ENCODE measurements around the gene ST6GAL2. TPM values are rescaled to one million over a fixed set of nuclear protein-coding genes. Genes with fewer than 3 reads are reported as not detected.

ST6GAL2 gene
- total and polyA plus RNA-seq, 2 experiments from 2014 or later, result 13.4 to 25.7 TPM

GRCh38 chr2:106931717-106932335 is 45.9 kb upstream of the ST6GAL2 start:
- Histone ChIP-seq H3K36me3 (ENCODE audit: insufficient read depth) (no peaks in the 10 kb centered on the region), H3K4me3 (no peak overlapping the region), H4K20me1 (replicated peaks; ENCODE audit: insufficient read depth) (no peaks in the 10 kb centered on the region), H3K9me2 (ENCODE audit: insufficient read depth) (no peaks in the 10 kb centered on the region), H3K4me1 (ENCODE audit: insufficient read depth) (no peaks in the 10 kb centered on the region), H3F3A (replicated peaks; ENCODE audit: low read depth) (no peaks in the 10 kb centered on the region), H3K79me2 (replicated peaks; ENCODE audit: insufficient read depth) (no peaks in the 10 kb centered on the region), H2AFZ (no peak overlapping the region), H3K4me2 (no peak overlapping the region), H3K27me3 (ENCODE audit: insufficient read depth) (no peaks in the 10 kb centered on the region), H3K27ac (ENCODE audit: low read depth) (no peak overlapping the region)
- H3K36me3 Mint-ChIP-seq (ENCODE audit: low read depth), result peaks cover 5% of the 10 kb centered on the region; the same call in 2 of the 3 replicates
- H3K4me1 Mint-ChIP-seq, result no peaks in the 10 kb centered on the region; the same call in 2 of the 3 replicates
- H3K27ac Mint-ChIP-seq, result no peak overlapping the region
- peaks cover 12% of the 10 kb centered on the region for H3K9me3 Mint-ChIP-seq
- no peak for DNase-seq (ENCODE audit: low spot score)
- no peak overlapping the region for H3K4me3 Mint-ChIP-seq
- no peak for TF ChIP-seq ZNF462 (CRISPR knock-in tag; IDR thresholded peaks at IDR 0.05)
- no peak for TF ChIP-seq CREB1 (CRISPR knock-in tag; IDR thresholded peaks at IDR 0.05; ENCODE audit: low read depth)
- TF ChIP-seq CTCF (conservative IDR thresholded peaks at IDR 0.05; ENCODE audit: low read depth in 2 of 2), result no peak
- no peak for TF ChIP-seq REST (IDR thresholded peaks at IDR 0.05; ENCODE audit: unreplicated experiment)
- no peak for TF ChIP-seq EZH2 (IDR thresholded peaks at IDR 0.05; ENCODE audit: low read depth, unreplicated experiment)
- TF ChIP-seq ZNF114 (CRISPR knock-in tag; IDR thresholded peaks at IDR 0.05), result no peak
- TF ChIP-seq POLR2AphosphoS5 (IDR thresholded peaks at IDR 0.05; ENCODE audit: low read depth), result no peak
- no peak for TF ChIP-seq EZH2phosphoT487 (IDR thresholded peaks at IDR 0.05; ENCODE audit: unreplicated experiment)
- no peak for TF ChIP-seq ETS1 (IDR thresholded peaks at IDR 0.05)
- TF ChIP-seq STAT1 (IDR thresholded peaks at IDR 0.05; ENCODE audit: unreplicated experiment), result no peak
- no peak for TF ChIP-seq ZNF331 (CRISPR knock-in tag; IDR thresholded peaks at IDR 0.05; ENCODE audit: low read depth)
- no peak for TF ChIP-seq NANOG (IDR thresholded peaks at IDR 0.05; ENCODE audit: borderline replicate concordance)
- TF ChIP-seq JUNB (IDR thresholded peaks at IDR 0.05; ENCODE audit: unreplicated experiment), result no peak
- no peak for ATAC-seq
- H3K27me3 Mint-ChIP-seq (ENCODE audit: insufficient read depth, low read depth, poor library complexity), result peaks cover 2% of the 10 kb centered on the region
